Glomerular visceral epithelial cell (primary cell): ENCODE data around the gene ITGAD.
"Not testable (repeated sequence)": the region's sequence is repeated elsewhere in the genome, so short reads cannot be mapped to it uniquely, and the experiment has no call there.

ENCODE experiments used
- DNase-seq: peaks from one replicate; pipeline ENCODE4 v3.0.0-alpha.2; 2016; ENCODE audit errors: extremely low spot score

ITGAD gene

DNA sequence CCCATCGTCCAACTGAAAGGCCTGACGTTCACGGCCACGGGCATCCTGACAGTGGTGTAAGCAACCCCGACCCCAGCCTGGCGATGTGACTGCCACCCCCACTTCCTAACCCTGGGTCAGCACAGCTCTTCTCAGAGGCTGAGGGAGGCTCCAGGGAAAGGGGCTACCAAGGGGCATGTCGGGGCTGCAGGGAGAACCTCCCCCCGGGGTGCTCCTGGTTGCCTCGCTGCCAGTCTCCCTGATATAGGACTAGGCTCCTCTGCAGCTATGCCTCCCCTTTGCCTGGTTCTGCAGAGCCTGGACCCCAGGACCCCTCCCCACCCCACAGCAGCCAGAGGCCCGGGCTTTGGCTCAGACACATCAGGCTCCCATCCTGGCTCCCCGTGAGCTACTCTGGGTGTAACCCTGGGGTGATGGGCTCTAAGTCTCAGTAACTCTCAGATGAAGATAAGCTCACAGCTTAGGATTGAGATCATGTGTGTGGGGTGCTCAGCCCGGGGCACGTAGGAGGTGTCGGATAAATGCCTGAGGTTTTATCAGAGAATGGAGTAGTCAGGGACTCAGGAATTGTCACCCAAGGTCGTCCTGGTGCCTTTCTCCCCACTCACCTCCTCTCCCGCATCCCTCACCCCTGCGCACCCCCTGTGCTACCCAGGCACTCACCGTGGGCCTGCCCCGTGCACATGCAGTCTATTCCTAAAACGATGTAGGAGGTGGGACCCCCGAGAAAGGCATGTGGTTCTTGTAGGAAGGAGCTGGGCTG is 10.6 kb downstream of the ITGAD start:
- no peak for DNase-seq

DNA sequence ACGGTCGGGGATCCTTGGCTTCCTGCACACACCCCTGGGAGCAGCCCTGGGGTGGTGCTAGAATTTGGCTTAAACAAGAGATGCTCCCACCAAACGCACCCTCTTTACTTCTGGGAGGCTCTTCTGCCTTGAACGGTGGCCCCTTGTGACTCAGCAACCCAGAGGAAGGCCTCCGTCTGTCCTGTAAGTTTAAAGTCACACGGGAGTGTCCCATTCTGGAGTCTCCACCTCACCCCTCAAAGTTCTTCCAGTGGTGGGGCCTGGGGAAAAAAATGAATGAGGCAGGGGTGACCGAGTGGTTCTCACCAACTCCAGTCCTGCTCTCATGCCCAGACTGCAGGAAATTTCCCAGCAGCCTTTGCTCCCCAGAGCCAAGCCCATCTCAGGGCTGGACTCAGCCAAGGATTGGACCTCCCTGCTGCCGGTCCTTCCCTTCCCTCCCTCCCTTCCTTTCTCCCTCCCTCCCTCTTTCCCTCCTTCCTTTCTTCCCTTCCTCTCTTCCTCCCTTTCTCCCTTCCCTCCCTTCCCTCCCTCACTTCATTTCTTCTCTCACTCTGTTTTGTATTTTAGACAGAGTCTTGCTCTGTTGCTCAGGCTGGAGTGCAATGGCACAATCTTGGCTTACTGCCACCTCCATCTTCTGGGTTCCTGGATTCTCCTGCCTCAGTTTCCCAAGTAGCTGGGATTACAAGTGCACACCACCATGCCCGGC is 11.4 kb downstream of the ITGAD start:
- no peak for DNase-seq

- DNase-seq = no peak
These were observed 14.3 kb downstream of the ITGAD start for GRCh38 chr16:31407406-31407805.

DNA sequence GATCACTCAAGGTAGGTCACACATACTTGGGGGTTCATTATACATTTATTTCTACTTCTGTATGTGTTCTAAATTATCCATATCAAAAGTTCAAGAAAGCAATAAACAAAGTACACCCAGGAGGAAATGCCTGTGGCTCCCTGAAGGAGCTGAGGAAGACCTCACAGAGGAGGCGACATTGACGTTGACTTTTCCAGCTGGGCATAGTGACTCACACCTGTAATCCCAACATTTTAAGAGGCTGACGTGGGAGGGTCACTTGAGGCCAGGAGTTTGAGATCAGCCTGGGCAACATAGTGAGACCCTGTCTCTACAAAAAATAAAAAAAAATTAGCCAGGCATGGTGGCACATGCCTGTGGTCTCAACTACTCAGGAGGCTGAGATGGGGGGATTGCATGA is 16.3 kb downstream of the ITGAD start:
- DNase-seq = no peak

GRCh38 chr16:31410082-31410481 is 16.9 kb downstream of the ITGAD start:
- DNase-seq = no peak

GRCh38 chr16:31411024-31411844 is 18.1 kb downstream of the ITGAD start:
- no peak for DNase-seq

DNA sequence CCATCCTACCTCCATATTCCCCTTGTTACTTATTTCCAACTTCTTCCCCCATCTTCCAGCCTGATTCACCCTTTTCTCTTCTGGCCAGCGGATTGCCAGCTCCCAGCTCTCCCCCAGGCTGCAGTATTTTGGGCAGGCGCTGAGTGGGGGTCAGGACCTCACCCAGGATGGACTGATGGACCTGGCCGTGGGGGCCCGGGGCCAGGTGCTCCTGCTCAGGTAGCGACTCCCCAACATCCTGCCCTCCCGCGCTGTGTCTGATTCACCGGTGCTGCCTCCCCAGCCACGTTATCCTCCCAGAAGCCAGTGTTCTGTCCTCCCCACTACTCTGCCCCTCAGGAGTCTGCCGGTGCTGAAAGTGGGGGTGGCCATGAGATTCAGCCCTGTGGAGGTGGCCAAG is 19.6 kb downstream of the ITGAD start:
- no peak for DNase-seq

DNA sequence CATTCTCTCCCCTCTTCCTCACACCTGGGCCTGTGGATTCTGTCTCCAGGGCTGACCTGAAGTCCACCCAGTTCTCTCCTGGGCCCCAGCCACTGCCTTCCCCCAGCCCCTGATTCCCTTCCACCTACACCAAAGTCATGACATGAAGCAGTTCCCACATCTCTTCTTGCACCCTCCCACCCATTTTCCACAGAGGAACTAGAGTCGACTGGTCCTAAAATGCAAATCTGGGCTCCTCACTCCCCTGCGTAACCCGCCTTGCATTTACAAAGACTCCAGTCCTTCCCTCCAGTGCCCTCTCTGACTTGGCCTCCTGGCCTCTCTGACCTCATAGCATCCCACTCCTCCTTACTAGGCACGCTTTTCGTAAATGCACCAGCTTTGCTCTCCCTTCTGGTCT is 20.2 kb downstream of the ITGAD start:
- no peak for DNase-seq

GRCh38 chr16:31413943-31414342 is 20.8 kb downstream of the ITGAD start:
- DNase-seq = no peak

GRCh38 chr16:31414706-31415105 is 21.6 kb downstream of the ITGAD start:
- no peak for DNase-seq

- DNase-seq = no peak
These were observed 23.2 kb downstream of the ITGAD start for GRCh38 chr16:31416371-31416770.

- not testable (repeated sequence) for DNase-seq
These were observed 23.9 kb downstream of the ITGAD start for GRCh38 chr16:31417036-31417435.

GRCh38 chr16:31417916-31418315 is 24.8 kb downstream of the ITGAD start:
- DNase-seq = no peak

- DNase-seq = no peak
These were observed 26.9 kb downstream of the ITGAD start for GRCh38 chr16:31420037-31420436.

GRCh38 chr16:31421587-31421986 is 28.5 kb downstream of the ITGAD start:
- DNase-seq = no peak

GRCh38 chr16:31423241-31423640 is 30.1 kb downstream of the ITGAD start:
- DNase-seq = no peak

DNA sequence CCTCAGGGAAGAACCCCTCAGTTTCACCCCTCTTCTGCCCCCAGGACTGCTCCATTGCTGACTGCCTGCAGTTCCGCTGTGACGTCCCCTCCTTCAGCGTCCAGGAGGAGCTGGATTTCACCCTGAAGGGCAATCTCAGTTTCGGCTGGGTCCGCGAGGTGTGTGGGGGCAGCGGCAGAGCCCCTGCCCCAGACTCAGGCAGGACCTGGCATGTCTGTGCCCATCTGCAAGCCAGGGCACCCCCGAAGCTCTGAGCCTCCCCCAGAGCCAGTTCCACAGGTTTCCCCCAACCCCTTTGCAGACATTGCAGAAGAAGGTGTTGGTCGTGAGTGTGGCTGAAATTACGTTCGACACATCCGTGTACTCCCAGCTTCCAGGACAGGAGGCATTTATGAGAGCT is 30.7 kb downstream of the ITGAD start:
- DNase-seq = no peak

- peak; percentile 8 for DNase-seq
These were observed 34.5 kb downstream of the ITGAD start for GRCh38 chr16:31427441-31428278.

- DNase-seq = no peak
These were observed 35.1 kb downstream of the ITGAD start, which contains the start of gene COX6A2 for GRCh38 chr16:31428279-31428597. COX6A2 (minus strand) TSS chr16:31428360; CDS start chr16:31428325, 35 bp downstream.

DNA sequence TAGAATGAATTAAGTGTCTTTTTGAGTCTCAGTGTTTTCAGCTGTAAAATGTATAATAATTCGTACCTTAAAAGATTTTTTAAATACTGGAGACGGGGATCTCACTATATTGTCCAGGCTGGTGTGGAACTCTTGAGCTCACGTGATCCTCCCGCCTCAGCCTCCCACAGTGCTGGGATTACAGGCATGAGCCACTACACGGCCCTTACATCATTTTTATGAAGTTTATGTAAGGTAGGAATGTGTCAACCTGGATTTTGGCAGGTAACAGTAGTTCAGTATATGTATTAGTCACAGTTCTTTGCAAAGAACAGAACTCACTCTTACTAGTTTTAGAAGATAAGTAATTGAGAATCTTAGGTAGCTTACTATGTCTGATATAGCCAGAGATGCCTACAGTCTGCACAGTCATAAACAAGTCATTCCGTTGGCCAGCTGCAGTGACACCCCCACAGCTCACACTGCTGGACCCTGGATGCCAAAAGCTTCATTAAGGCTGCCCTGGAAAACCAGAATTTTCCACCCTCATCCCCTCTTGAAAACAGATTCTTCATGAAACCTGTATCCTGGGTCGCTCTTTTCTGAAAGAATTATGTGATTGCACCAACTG is 35.6 kb downstream of the ITGAD start:
- no peak for DNase-seq

DNA sequence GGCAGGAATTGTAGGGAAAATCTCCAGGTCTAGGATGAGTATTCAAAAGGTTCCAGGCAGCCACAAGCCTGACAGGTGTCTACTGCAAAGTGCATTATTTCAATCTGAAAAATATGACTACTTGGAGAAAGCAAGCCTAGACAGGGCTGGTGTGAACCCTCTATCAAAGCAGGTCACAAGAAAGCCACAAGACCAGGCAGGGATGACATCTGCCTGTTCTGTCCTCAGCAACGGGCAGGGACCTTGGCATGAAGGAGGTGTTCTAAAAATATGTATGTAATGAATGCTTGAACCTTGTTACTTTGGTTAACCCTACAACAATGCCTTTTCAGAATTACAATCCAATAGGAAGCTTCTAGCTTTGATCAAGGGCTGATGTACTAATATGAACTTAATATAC is 36.2 kb downstream of the ITGAD start:
- no peak for DNase-seq
